KMS-11 (cell line): ENCODE results near the gene LRRC8B.

ENCODE experiments used
- H2AFZ ChIP-seq: fragments of 200-600 bp; sonication (generic); 2 replicates; pipeline ENCODE4 v1.6.1; 2016; ENCODE audit warnings: antibody characterized with exemption, mixed run types, low read depth
- H3K27ac ChIP-seq: fragments of 200-600 bp; sonication (generic); 2 replicates; pipeline ENCODE4 v1.6.1; 2016; ENCODE audit warnings: mild to moderate bottlenecking, mixed run types
- H3K27me3 ChIP-seq: fragments of 200-600 bp; sonication (generic); 2 replicates; pipeline ENCODE4 v1.6.1; 2017; ENCODE audit warnings: mild to moderate bottlenecking, low read depth, mixed run types, moderate library complexity; ENCODE audit not compliant: insufficient read depth
- H3K36me3 ChIP-seq: fragments of 200-600 bp; sonication (generic); 2 replicates; pipeline ENCODE4 v1.6.1; 2017; ENCODE audit warnings: mild to moderate bottlenecking, mixed run types; ENCODE audit not compliant: insufficient read depth
- H3K4me1 ChIP-seq: fragments of 200-600 bp; sonication (generic); 2 replicates; pipeline ENCODE4 v1.6.1; 2016; ENCODE audit warnings: mild to moderate bottlenecking, low read depth, mixed run types; ENCODE audit not compliant: poor library complexity, severe bottlenecking
- H3K4me2 ChIP-seq: fragments of 200-600 bp; sonication (generic); 2 replicates; pipeline ENCODE4 v1.7.0; 2016; ENCODE audit warnings: mild to moderate bottlenecking, mixed run types
- H3K4me3 ChIP-seq: fragments of 200-600 bp; sonication (generic); IDR thresholded peaks from 2 replicates; pipeline ENCODE4 v1.6.1; 2017; ENCODE audit warnings: low read depth, low read length, mixed read lengths; ENCODE audit not compliant: insufficient read depth
- H3K79me2 ChIP-seq: fragments of 200-600 bp; sonication (generic); 2 replicates; pipeline ENCODE4 v1.6.1; 2016; ENCODE audit warnings: low read depth, mixed run types; ENCODE audit not compliant: insufficient read depth
- H3K9ac ChIP-seq: fragments of 200-600 bp; sonication (generic); 2 replicates; pipeline ENCODE4 v1.6.1; 2016; ENCODE audit warnings: mild to moderate bottlenecking, mixed run types
- H4K20me1 ChIP-seq: fragments of 200-600 bp; sonication (generic); 2 replicates; pipeline ENCODE4 v1.6.1; 2016; ENCODE audit warnings: mild to moderate bottlenecking, mixed run types; ENCODE audit not compliant: insufficient read depth
- CTCF ChIP-seq: fragments of 200-600 bp; sonication (generic); conservative IDR thresholded peaks from 2 replicates; pipeline ENCODE4 v1.6.1; 2017; ENCODE audit warnings: low read depth, mild to moderate bottlenecking, antibody characterized with exemption, low read length, moderate library complexity, mixed read lengths

Gene LRRC8B

GRCh38 chr1:89524369-89525168 lies at the start of gene LRRC8B:
Gene LRRC8B (plus strand): TSS chr1:89524829. CDS start chr1:89582651, 57,822 bp downstream.
- H3K4me2 ChIP-seq, result peak within 1 kb of the TSS; percentile 71
- H3K4me3 ChIP-seq, result peak within 1 kb of the TSS; percentile 18
- H3K27ac ChIP-seq, result peak within 1 kb of the TSS; percentile 78
- peak within 1 kb of the TSS; percentile 64 for H2AFZ ChIP-seq
- no peaks in the 10 kb centered on the region for H3K36me3 ChIP-seq
- H3K4me1 ChIP-seq, result peaks cover 25% of the 10 kb centered on the region
- H3K79me2 ChIP-seq, result no peaks in the 10 kb centered on the region
- peak within 1 kb of the TSS; percentile 92 for H3K9ac ChIP-seq
- H3K27me3 ChIP-seq, result no peaks in the 10 kb centered on the region
- TF ChIP-seq CTCF, result no peak
- no peaks in the 10 kb centered on the region for H4K20me1 ChIP-seq

GRCh38 chr1:89475269-89475668 lies 49.4 kb upstream of the LRRC8B start:
- Histone ChIP-seq H3K4me2 (no peak overlapping the region), H2AFZ (no peak overlapping the region), H3K27me3 (no peaks in the 10 kb centered on the region), H3K9ac (no peak overlapping the region), H3K79me2 (no peaks in the 10 kb centered on the region), H3K36me3 (no peaks in the 10 kb centered on the region), H3K27ac (no peak overlapping the region), H3K4me1 (no peaks in the 10 kb centered on the region), H4K20me1 (no peaks in the 10 kb centered on the region), H3K4me3 (no peak overlapping the region)
- TF ChIP-seq CTCF, result no peak

- no peak overlapping the region for H3K27ac ChIP-seq
- H3K4me3 ChIP-seq, result no peak overlapping the region
- H3K79me2 ChIP-seq, result no peaks in the 10 kb centered on the region
- no peaks in the 10 kb centered on the region for H3K4me1 ChIP-seq
- no peaks in the 10 kb centered on the region for H3K27me3 ChIP-seq
- no peak overlapping the region for H3K4me2 ChIP-seq
- TF ChIP-seq CTCF, result no peak
- H2AFZ ChIP-seq, result no peak overlapping the region
- no peaks in the 10 kb centered on the region for H3K36me3 ChIP-seq
- no peak overlapping the region for H3K9ac ChIP-seq
- H4K20me1 ChIP-seq, result no peaks in the 10 kb centered on the region
These were observed 48.6 kb upstream of the LRRC8B start for GRCh38 chr1:89476072-89476471.

- no peaks in the 10 kb centered on the region for H3K79me2 ChIP-seq
- H3K4me2 ChIP-seq, result no peak overlapping the region
- no peak overlapping the region for H3K4me3 ChIP-seq
- H3K36me3 ChIP-seq, result no peaks in the 10 kb centered on the region
- H3K27ac ChIP-seq, result no peak overlapping the region
- H2AFZ ChIP-seq, result no peak overlapping the region
- no peaks in the 10 kb centered on the region for H4K20me1 ChIP-seq
- no peak overlapping the region for H3K9ac ChIP-seq
- peaks cover 50% of the 10 kb centered on the region for H3K4me1 ChIP-seq
- H3K27me3 ChIP-seq, result no peaks in the 10 kb centered on the region
- TF ChIP-seq CTCF, result peak; percentile 76
These were observed 41.4 kb upstream of the LRRC8B start for GRCh38 chr1:89483010-89483756.
